ENCODE results near the gene SCGB1C2.
"Not testable (repeated sequence)": the region's sequence is repeated elsewhere in the genome, so short reads cannot be mapped to it uniquely, and the experiment has no call there.

Gene SCGB1C2

GRCh38 chr17:136531-136930, 838 bp upstream of the SCGB1C2 start:
- CTCF ChIA-PET; H3K27me3 ChIP-seq (replicated peaks in 2 of 5; ENCODE audit: control insufficient read depth in 4 of 5, insufficient read depth in 5 of 5, low read length in 4 of 5); H3K36me3 ChIP-seq (ENCODE audit: control insufficient read depth in 4 of 4, insufficient read depth in 4 of 4, low read length in 3 of 4); POLR2A ChIA-PET; DNase-seq; H3K27ac ChIP-seq (ENCODE audit: insufficient read depth in 1 of 2, low read depth in 1 of 2, low read length in 2 of 2, poor library complexity in 1 of 2, severe bottlenecking in 2 of 2); H3K9me3 ChIP-seq (ENCODE audit: control extremely low read depth in 1 of 5, control insufficient read depth in 4 of 5, insufficient read depth in 2 of 5, low read depth in 1 of 5, low read length in 4 of 5); H3K4me3 ChIP-seq (ENCODE audit: control insufficient read depth in 1 of 7, extremely low read depth in 1 of 7, insufficient read depth in 4 of 7, low read depth in 2 of 7, low read length in 6 of 7); H3K4me1 ChIP-seq (ENCODE audit: control extremely low read depth in 1 of 4, control insufficient read depth in 4 of 4, insufficient read depth in 4 of 4, low read length in 3 of 4): not testable (repeated sequence)
- WGBS (ENCODE audit: insufficient coverage) = no CpG with 5 or more reads among the region's 4 CpGs

DNA sequence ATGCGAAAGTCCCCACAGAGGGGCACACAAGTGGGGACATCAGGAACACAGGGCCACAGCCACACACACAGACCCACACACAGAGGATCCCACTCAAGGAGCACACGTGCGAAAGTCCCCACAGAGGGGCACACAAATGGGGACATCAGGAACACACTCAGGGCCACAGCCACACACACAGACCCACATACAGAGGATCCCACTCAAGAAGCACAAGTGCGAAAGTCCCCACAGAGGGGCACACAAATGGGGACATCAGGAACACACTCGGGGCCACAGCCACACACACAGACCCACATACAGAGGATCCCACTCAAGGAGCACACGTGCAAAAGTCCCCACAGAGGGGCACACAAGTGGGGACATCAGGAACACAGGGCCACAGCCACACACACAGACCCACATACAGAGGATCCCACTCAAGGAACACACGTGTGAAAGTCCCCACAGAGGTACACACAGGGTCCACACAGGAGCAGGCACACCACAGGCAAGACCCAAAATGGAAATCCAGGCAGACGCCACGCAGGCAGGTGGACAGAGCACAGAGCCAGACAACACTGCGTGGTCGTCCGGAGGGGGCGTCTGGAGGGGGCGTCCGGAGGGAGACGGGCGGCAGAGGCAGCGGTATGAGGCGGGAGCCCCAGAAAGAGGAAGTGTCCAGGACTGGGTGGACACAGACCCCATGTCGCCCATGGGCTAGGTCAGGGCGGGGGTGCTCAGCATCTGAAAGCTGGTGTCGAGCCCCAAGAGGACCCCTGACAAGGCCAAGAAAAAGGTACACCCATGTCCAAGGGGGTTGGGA, 2.2 kb downstream of the SCGB1C2 start:
- POLR2A ChIA-PET = not testable (repeated sequence)

GRCh38 chr17:142102-142661, 4.8 kb downstream of the SCGB1C2 start:
- Histone ChIP-seq H3K9me3 (ENCODE audit: control extremely low read depth in 1 of 5, control insufficient read depth in 4 of 5, insufficient read depth in 2 of 5, low read depth in 1 of 5, low read length in 4 of 5) (peaks cover 0 to 3% (median 0%) of the 10 kb centered on the region in 5 experiments), H3K36me3 (ENCODE audit: control insufficient read depth in 4 of 4, insufficient read depth in 4 of 4, low read length in 3 of 4) (no peaks in the 10 kb centered on the region), H3K4me1 (ENCODE audit: control extremely low read depth in 1 of 4, control insufficient read depth in 4 of 4, insufficient read depth in 4 of 4, low read length in 3 of 4) (peaks cover 0 to 2% (median under 1%) of the 10 kb centered on the region in 4 experiments), H3K27me3 (replicated peaks in 2 of 5; ENCODE audit: control insufficient read depth in 4 of 5, insufficient read depth in 5 of 5, low read length in 4 of 5) (peaks cover 0 to 12% (median 4%) of the 10 kb centered on the region in 5 experiments), H3K27ac (ENCODE audit: insufficient read depth in 1 of 2, low read depth in 1 of 2, low read length in 2 of 2, poor library complexity in 1 of 2, severe bottlenecking in 2 of 2) (no peak overlapping the region), H3K4me3 (ENCODE audit: control insufficient read depth in 1 of 7, extremely low read depth in 1 of 7, insufficient read depth in 4 of 7, low read depth in 2 of 7, low read length in 6 of 7) (no peak overlapping the region)
- peak; percentile 78 to 86 (median 79) for DNase-seq
- ChIA-PET CTCF (no interaction called here), POLR2A (no interaction called here)
- WGBS (ENCODE audit: insufficient coverage) = 92% methylated on average over 15 of the region's 23 CpGs

More for the DNA sequence above, 2.2 kb downstream of the SCGB1C2 start:
- H3K27ac ChIP-seq (ENCODE audit: insufficient read depth in 1 of 2, low read depth in 1 of 2, low read length in 2 of 2, poor library complexity in 1 of 2, severe bottlenecking in 2 of 2); H3K4me1 ChIP-seq (ENCODE audit: control extremely low read depth in 1 of 4, control insufficient read depth in 4 of 4, insufficient read depth in 4 of 4, low read length in 3 of 4); H3K9me3 ChIP-seq (ENCODE audit: control extremely low read depth in 1 of 5, control insufficient read depth in 4 of 5, insufficient read depth in 2 of 5, low read depth in 1 of 5, low read length in 4 of 5); H3K36me3 ChIP-seq (ENCODE audit: control insufficient read depth in 4 of 4, insufficient read depth in 4 of 4, low read length in 3 of 4); DNase-seq; H3K4me3 ChIP-seq (ENCODE audit: control insufficient read depth in 1 of 7, extremely low read depth in 1 of 7, insufficient read depth in 4 of 7, low read depth in 2 of 7, low read length in 6 of 7); CTCF ChIA-PET: not testable (repeated sequence)
- WGBS (ENCODE audit: insufficient coverage) = no CpG with 5 or more reads among the region's 22 CpGs
- peaks cover 0 to 12% (median 4%) of the 10 kb centered on the region in 5 experiments for H3K27me3 ChIP-seq (replicated peaks in 2 of 5; ENCODE audit: control insufficient read depth in 4 of 5, insufficient read depth in 5 of 5, low read length in 4 of 5)

DNA sequence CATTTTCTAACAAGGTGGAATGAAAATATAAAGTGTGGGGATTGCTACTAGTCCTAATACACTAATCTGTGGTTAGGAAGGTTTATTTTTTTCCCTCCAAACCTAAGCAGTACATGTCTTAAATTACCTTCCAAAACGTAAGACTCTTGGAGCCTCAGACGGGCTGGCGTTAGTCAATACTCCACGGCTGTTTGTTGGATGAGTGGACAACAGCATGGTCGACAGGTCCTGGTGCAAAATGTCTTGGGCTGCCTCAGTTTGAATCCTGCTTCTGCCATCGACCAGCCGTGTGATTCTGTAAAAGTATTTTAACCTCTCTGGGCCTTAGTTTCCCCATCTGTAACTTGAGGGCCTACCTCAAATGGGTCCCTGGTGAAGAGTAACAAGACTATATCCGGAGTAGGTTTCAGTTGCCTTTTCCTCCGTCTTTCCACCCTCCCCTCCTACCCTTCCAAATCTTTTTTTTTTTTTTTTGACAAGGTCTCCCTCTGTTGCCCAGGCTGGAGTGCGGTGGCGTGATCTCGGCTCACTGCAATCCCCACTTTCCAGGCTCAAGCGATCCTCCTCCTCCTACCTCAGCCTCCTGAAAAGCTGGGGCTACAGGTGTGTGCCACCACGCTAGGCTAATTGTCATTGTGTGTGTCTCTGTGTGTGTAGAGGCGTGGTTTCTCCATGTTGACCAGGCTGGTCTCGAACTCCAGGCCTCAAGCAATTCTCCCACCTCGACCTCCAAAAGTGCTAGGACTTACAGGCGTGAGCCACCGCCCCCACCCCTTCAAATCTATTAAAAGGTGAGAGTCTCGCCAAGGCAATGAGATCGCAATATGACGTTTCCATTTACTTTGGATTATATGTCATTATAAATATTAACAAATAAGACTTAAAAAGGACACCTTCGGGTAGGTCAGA, 5.8 kb downstream of the SCGB1C2 start:
- WGBS (ENCODE audit: insufficient coverage) = 94% methylated on average over 8 of the region's 23 CpGs
- H3K4me1 ChIP-seq (ENCODE audit: control extremely low read depth in 1 of 4, control insufficient read depth in 4 of 4, insufficient read depth in 4 of 4, low read length in 3 of 4) = peaks cover 0 to 2% (median under 1%) of the 10 kb centered on the region in 4 experiments
- peaks cover 0 to 3% (median 0%) of the 10 kb centered on the region in 5 experiments for H3K9me3 ChIP-seq (ENCODE audit: control extremely low read depth in 1 of 5, control insufficient read depth in 4 of 5, insufficient read depth in 2 of 5, low read depth in 1 of 5, low read length in 4 of 5)
- H3K27ac ChIP-seq (ENCODE audit: insufficient read depth in 1 of 2, low read depth in 1 of 2, low read length in 2 of 2, poor library complexity in 1 of 2, severe bottlenecking in 2 of 2) = no peak overlapping the region
- H3K27me3 ChIP-seq (replicated peaks in 2 of 5; ENCODE audit: control insufficient read depth in 4 of 5, insufficient read depth in 5 of 5, low read length in 4 of 5) = peaks cover 0 to 12% (median 4%) of the 10 kb centered on the region in 5 experiments
- CTCF ChIA-PET = interaction anchor here (1.5 kb wide), 1 partner anchor 27 kb away, joined by 3 read pairs; no protein-coding TSS in a partner anchor
- H3K4me3 ChIP-seq (ENCODE audit: control insufficient read depth in 1 of 7, extremely low read depth in 1 of 7, insufficient read depth in 4 of 7, low read depth in 2 of 7, low read length in 6 of 7) = no peak overlapping the region
- DNase-seq = no peak
- POLR2A ChIA-PET = no interaction called here
- no peaks in the 10 kb centered on the region for H3K36me3 ChIP-seq (ENCODE audit: control insufficient read depth in 4 of 4, insufficient read depth in 4 of 4, low read length in 3 of 4)

GRCh38 chr17:143785-144281, 6.5 kb downstream of the SCGB1C2 start:
- POLR2A ChIA-PET = no interaction called here
- peaks cover 0 to 2% (median under 1%) of the 10 kb centered on the region in 4 experiments for H3K4me1 ChIP-seq (ENCODE audit: control extremely low read depth in 1 of 4, control insufficient read depth in 4 of 4, insufficient read depth in 4 of 4, low read length in 3 of 4)
- no peak overlapping the region for H3K4me3 ChIP-seq (ENCODE audit: control insufficient read depth in 1 of 7, extremely low read depth in 1 of 7, insufficient read depth in 4 of 7, low read depth in 2 of 7, low read length in 6 of 7)
- no peaks in the 10 kb centered on the region for H3K36me3 ChIP-seq (ENCODE audit: control insufficient read depth in 4 of 4, insufficient read depth in 4 of 4, low read length in 3 of 4)
- WGBS (ENCODE audit: insufficient coverage) = 6% methylated on average over 30 of the region's 44 CpGs
- no peak overlapping the region for H3K27ac ChIP-seq (ENCODE audit: insufficient read depth in 1 of 2, low read depth in 1 of 2, low read length in 2 of 2, poor library complexity in 1 of 2, severe bottlenecking in 2 of 2)
- H3K27me3 ChIP-seq (replicated peaks in 2 of 5; ENCODE audit: control insufficient read depth in 4 of 5, insufficient read depth in 5 of 5, low read length in 4 of 5) = peaks cover 0 to 12% (median 4%) of the 10 kb centered on the region in 5 experiments
- peak; percentile 65 to 78 (median 74) for DNase-seq
- peaks cover 0 to 3% (median 0%) of the 10 kb centered on the region in 5 experiments for H3K9me3 ChIP-seq (ENCODE audit: control extremely low read depth in 1 of 5, control insufficient read depth in 4 of 5, insufficient read depth in 2 of 5, low read depth in 1 of 5, low read length in 4 of 5)
- CTCF ChIA-PET = interaction anchor here (1.0 to 2.2 kb wide), 5 partner anchors 22 to 255 kb away, joined by 3 to 6 read pairs (median 3); no protein-coding TSS in a partner anchor

DNA sequence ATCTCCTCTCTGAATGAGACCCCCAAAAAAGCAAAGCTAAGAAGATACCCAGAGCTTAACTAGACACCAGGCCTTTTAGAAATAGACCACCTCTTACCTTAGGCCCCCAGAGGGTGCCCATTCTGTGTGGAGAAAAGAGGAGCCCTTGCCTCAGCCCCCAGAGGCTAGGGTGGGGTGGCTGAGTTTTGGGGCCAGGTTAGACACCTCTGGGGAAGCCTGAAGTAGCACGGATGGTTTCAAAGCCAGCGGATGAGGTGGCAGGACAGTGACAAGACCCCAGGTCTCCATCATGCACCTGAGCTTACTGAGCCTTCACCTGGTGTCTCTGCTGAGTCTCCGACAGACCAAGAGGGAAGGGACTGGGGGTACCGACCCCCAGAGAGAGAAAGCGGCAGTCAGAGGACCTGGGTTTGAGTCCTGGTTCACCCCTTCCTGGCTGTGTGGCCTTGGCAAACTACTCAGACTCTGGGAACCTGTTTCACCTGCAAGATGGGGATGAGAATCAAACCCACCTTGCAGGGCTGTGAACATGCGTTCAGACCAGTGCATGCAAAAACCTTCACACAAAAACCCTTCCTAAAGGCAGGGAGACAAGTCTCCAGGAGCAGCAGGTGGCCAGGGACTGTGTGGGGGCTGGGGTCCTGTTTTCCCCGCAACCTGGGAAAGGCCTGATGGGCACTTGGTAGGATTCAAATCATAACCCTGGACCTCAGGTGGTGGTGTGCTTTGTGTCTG, 7.7 kb downstream of the SCGB1C2 start:
- CTCF ChIA-PET = interaction anchor here (0.9 to 2.2 kb wide), 8 partner anchors 20 to 834 kb away, joined by 3 to 6 read pairs (median 3); partner anchors contain the start of gene NXN
- Histone ChIP-seq H3K4me3 (ENCODE audit: control insufficient read depth in 1 of 7, extremely low read depth in 1 of 7, insufficient read depth in 4 of 7, low read depth in 2 of 7, low read length in 6 of 7) (no peak overlapping the region), H3K36me3 (ENCODE audit: control insufficient read depth in 4 of 4, insufficient read depth in 4 of 4, low read length in 3 of 4) (no peaks in the 10 kb centered on the region), H3K27ac (ENCODE audit: insufficient read depth in 1 of 2, low read depth in 1 of 2, low read length in 2 of 2, poor library complexity in 1 of 2, severe bottlenecking in 2 of 2) (no peak overlapping the region), H3K27me3 (replicated peaks in 2 of 5; ENCODE audit: control insufficient read depth in 4 of 5, insufficient read depth in 5 of 5, low read length in 4 of 5) (peaks cover 0 to 12% (median 4%) of the 10 kb centered on the region in 5 experiments), H3K9me3 (ENCODE audit: control extremely low read depth in 1 of 5, control insufficient read depth in 4 of 5, insufficient read depth in 2 of 5, low read depth in 1 of 5, low read length in 4 of 5) (peaks cover 0 to 3% (median 0%) of the 10 kb centered on the region in 5 experiments), H3K4me1 (ENCODE audit: control extremely low read depth in 1 of 4, control insufficient read depth in 4 of 4, insufficient read depth in 4 of 4, low read length in 3 of 4) (peaks cover 0 to 2% (median under 1%) of the 10 kb centered on the region in 4 experiments)
- WGBS (ENCODE audit: insufficient coverage) = 80% methylated on average over 6 of the region's 7 CpGs
- no peak for DNase-seq
- POLR2A ChIA-PET = interaction anchor here (0.6 kb wide), 1 partner anchor 463 kb away, joined by 3 read pairs; no protein-coding TSS in a partner anchor
